ENCODE measurements around the gene IRX6.

DNA sequence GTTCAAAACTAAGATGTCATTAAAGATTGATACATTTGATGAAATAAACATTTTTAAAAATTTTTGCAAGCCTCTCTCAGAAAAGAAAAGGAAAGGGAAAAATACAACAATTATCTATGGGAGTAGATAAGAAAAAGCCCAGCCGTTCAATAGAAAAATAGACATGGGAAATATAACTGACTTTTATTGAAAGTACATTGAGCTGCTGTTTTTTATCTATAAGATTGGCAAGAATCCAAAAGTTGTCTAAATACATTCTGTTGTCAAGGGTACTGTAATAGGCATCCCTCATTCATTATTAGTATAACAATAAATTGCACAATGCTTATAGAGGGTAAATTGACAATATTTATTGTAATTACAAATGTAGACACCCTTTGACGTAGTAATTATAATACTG is 38.4 kb upstream of the IRX6 start:
- TF ChIP-seq ZNF354B (CRISPR knock-in tag; IDR thresholded peaks at IDR 0.05) (no peak), ZBTB42 (CRISPR knock-in tag; IDR thresholded peaks at IDR 0.05) (no peak), CHD4 (IDR thresholded peaks at IDR 0.05; ENCODE audit: borderline replicate concordance, low read length) (no peak)

All from HepG2 (cell line).